Motor neuron (in vitro differentiated cells): Measurements from ENCODE around the gene TLCD2. TPM values are rescaled to one million over a fixed set of nuclear protein-coding genes. Genes with fewer than 3 reads are reported as not detected.
"Not testable (repeated sequence)": the region's sequence is repeated elsewhere in the genome, so short reads cannot be mapped to it uniquely, and the experiment has no call there.

Experiments used
- ATAC-seq, 8 experiments: fragments of 200-7000 bp; cut with Tn5 transposase; replicated peaks in 6 of 8; 2 replicates each; pipeline ENCODE4 v1.8.0; 2021; ENCODE audit warnings: mild to moderate bottlenecking in 8 of 8, moderate library complexity in 8 of 8
- H3K27ac ChIP-seq, 2 donors: fragments of 250-450 bp; sonication (Bioruptor Pico); 2 replicates each; pipeline ENCODE4 v1.9.0; 2021; ENCODE audit warnings: antibody characterized with exemption in 2 of 2, mild to moderate bottlenecking in 2 of 2, moderate library complexity in 1 of 2
- H3K4me1 ChIP-seq, 2 donors: fragments of 250-450 bp; sonication (Bioruptor Pico); replicated peaks in 1 of 2; 2 replicates each; pipeline ENCODE4 v1.6.1; 2021; ENCODE audit warnings: antibody characterized with exemption in 2 of 2, mild to moderate bottlenecking in 2 of 2, moderate library complexity in 1 of 2
- H3K4me3 ChIP-seq, 5 donors: fragments of 250-450 bp; sonication (Bioruptor Pico); 2 replicates each; pipeline ENCODE4 v1.9.0; 2021; ENCODE audit warnings: antibody characterized with exemption in 5 of 5, mild to moderate bottlenecking in 5 of 5, moderate library complexity in 4 of 5
- WGBS, 10 experiments: fragments of 450-650 bp; shearing (Covaris generic); methylation state at CpG; one replicate each; pipeline ENCODE4 v1.0.0; 2022; 5-methylcytosine and 5-hydroxymethylcytosine counted together
- in situ Hi-C, 9 experiments: fragments of 400-800 bp; cut with MboI; loops; one replicate each; pipeline ENCODE4 v1.15.0; 2021; ENCODE audit warnings: low sequenced_read_pairs in 9 of 9, low pct_unique_long_range_greater_than_20kb in 2 of 9; ENCODE audit not compliant: unreplicated experiment in 9 of 9
- total RNA-seq, 8 experiments: library from RNA; unstranded; fragments of 300-600 nt; gene quantifications; 2 replicates each; pipeline versions ENCODE4 v1.2.3 to v1.2.4, GENCODE V29; 2022

The TLCD2 gene
- total RNA-seq, 8 experiments from 2014 or later: 0.25 to 5.6 (median 1.7) TPM

GRCh38 chr17:1731194-1731506, 21.0 kb upstream of the TLCD2 start:
- no peak overlapping the region for H3K4me3 ChIP-seq
- no peak for ATAC-seq
- in situ Hi-C loops: no loop called here
- 10% methylated on average over 2 of the region's 10 CpGs; no CpG with 5 or more reads in 9 of the 10 experiments for WGBS, 10 experiments
- peaks cover 0 to 11% of the 10 kb centered on the region in 2 donors for H3K4me1 ChIP-seq
- no peak overlapping the region for H3K27ac ChIP-seq

- in situ Hi-C loops: no loop called here
- 60 to 100% (median 80%) methylated on average over 1 to 4 of the region's 40 CpGs; no CpG with 5 or more reads in 5 of the 10 experiments for WGBS, 10 experiments
- H3K4me3 ChIP-seq: no peak overlapping the region
- peaks cover 0 to 10% of the 10 kb centered on the region in 2 donors for H3K4me1 ChIP-seq
- peak overlapping the region in 1 of 2 donors; percentile 75 for H3K27ac ChIP-seq
- peak; percentile 65 to 81 (median 75) for ATAC-seq
These were observed 20.4 kb upstream of the TLCD2 start for GRCh38 chr17:1730326-1731193.

GRCh38 chr17:1729966-1730325, 19.8 kb upstream of the TLCD2 start:
- Histone ChIP-seq H3K27ac (peak overlapping the region in 1 of 2 donors; percentile 75), H3K4me1 (peaks cover 5 to 10% of the 10 kb centered on the region in 2 donors), H3K4me3 (no peak overlapping the region)
- peak in 1 of 8 experiments; percentile 10 for ATAC-seq
- in situ Hi-C loops: no loop called here
- 68 to 100% (median 83%) methylated on average over 1 to 9 of the region's 15 CpGs; no CpG with 5 or more reads in 3 of the 10 experiments for WGBS, 10 experiments

GRCh38 chr17:1727876-1728630, 17.9 kb upstream of the TLCD2 start:
- in situ Hi-C loops: no loop called here
- ATAC-seq: no peak
- Histone ChIP-seq H3K27ac (no peak overlapping the region), H3K4me3 (no peak overlapping the region), H3K4me1 (peaks cover 5 to 15% of the 10 kb centered on the region in 2 donors)
- 75 to 100% (median 80%) methylated on average over 1 to 4 of the region's 28 CpGs; no CpG with 5 or more reads in 6 of the 10 experiments for WGBS, 10 experiments

- H3K27ac ChIP-seq: no peak overlapping the region
- no peak overlapping the region for H3K4me3 ChIP-seq
- no peak for ATAC-seq
- WGBS, 10 experiments: 80 to 91% methylated on average over 1 to 8 of the region's 21 CpGs; no CpG with 5 or more reads in 8 of the 10 experiments
- peaks cover 5 to 15% of the 10 kb centered on the region in 2 donors for H3K4me1 ChIP-seq
- in situ Hi-C loops: no loop called here
These were observed 17.1 kb upstream of the TLCD2 start for GRCh38 chr17:1727258-1727789.

- Histone ChIP-seq H3K4me1 (peaks cover 5 to 15% of the 10 kb centered on the region in 2 donors), H3K4me3 (no peak overlapping the region), H3K27ac (no peak overlapping the region)
- no peak for ATAC-seq
- in situ Hi-C loops: no loop called here
- WGBS, 10 experiments: 80 to 90% (median 83%) methylated on average over 1 to 2 of the region's 18 CpGs; no CpG with 5 or more reads in 7 of the 10 experiments
These were observed 16.6 kb upstream of the TLCD2 start for GRCh38 chr17:1726626-1727257.

- H3K27ac ChIP-seq: no peak overlapping the region
- peak overlapping the region in 1 of 5 donors; percentile 94 for H3K4me3 ChIP-seq
- no peak for ATAC-seq
- 89 to 93% (median 92%) methylated on average over 3 to 29 of the region's 54 CpGs; no CpG with 5 or more reads in 6 of the 10 experiments for WGBS, 10 experiments
- peaks cover 5 to 15% of the 10 kb centered on the region in 2 donors for H3K4me1 ChIP-seq
- in situ Hi-C loops: no loop called here
These were observed 15.7 kb upstream of the TLCD2 start for GRCh38 chr17:1725642-1726511.

GRCh38 chr17:1724869-1725641, 14.9 kb upstream of the TLCD2 start:
- Histone ChIP-seq H3K4me1 (peaks cover 5 to 7% of the 10 kb centered on the region in 2 donors), H3K4me3 (peak overlapping the region; percentile 67 to 94 (median 83)), H3K27ac (peak overlapping the region; percentile 6 to 74)
- peak; percentile 53 to 74 (median 71) for ATAC-seq
- in situ Hi-C loops: loop anchor here in 4 of 9 experiments (25.0 kb wide), 1 partner anchor 312 kb away; the partner anchor contains the start of genes DPH1 (in 4 of the 4), OVCA2 (in 4 of the 4) and RTN4RL1 (in 4 of the 4)
- 0 to 90% (median 40%) methylated on average over 1 to 5 of the region's 51 CpGs; no CpG with 5 or more reads in 4 of the 10 experiments for WGBS, 10 experiments

GRCh38 chr17:1724351-1724868, 14.2 kb upstream of the TLCD2 start, which contains the start of gene WDR81:
TSS of gene WDR81 (plus strand) at chr17:1724704. CDS start at chr17:1724960, 256 bp downstream.
- H3K4me1 ChIP-seq: peaks cover 4 to 5% of the 10 kb centered on the region in 2 donors
- WGBS, 10 experiments: 0% methylated on average over 2 to 3 of the region's 57 CpGs; no CpG with 5 or more reads in 8 of the 10 experiments
- in situ Hi-C loops: loop anchor here in 4 of 9 experiments (25.0 kb wide), 1 partner anchor 313 kb away; the partner anchor contains the start of genes DPH1 (in 4 of the 4), OVCA2 (in 4 of the 4) and RTN4RL1 (in 4 of the 4)
- H3K4me3 ChIP-seq: peak within 1 kb of the TSS; percentile 67 to 94 (median 83)
- peak; percentile 79 to 93 (median 90) for ATAC-seq
- H3K27ac ChIP-seq: peak within 1 kb of the TSS; percentile 6 to 81

- not testable (repeated sequence) for H3K4me3 ChIP-seq, H3K27ac ChIP-seq, ATAC-seq
- 80 to 100% (median 94%) methylated on average over 1 to 7 of the region's 8 CpGs; no CpG with 5 or more reads in 6 of the 10 experiments for whole genome bisulfite sequencing, 10 experiments
- in situ Hi-C loops: loop anchor here in 4 of 9 experiments (25.0 kb wide), 1 partner anchor 315 kb away; the partner anchor contains the start of genes DPH1 (in 4 of the 4), OVCA2 (in 4 of the 4) and RTN4RL1 (in 4 of the 4)
- H3K4me1 ChIP-seq: peaks cover 12 to 13% of the 10 kb centered on the region in 2 donors
These were observed 11.8 kb upstream of the TLCD2 start for GRCh38 chr17:1722022-1722421.
